Activated T-helper 9 cell treated with anti-CD3 and anti-CD28 coated beads, Interleukin-2, amount 50 U/mL, for 16 hours (primary cell): ENCODE data around the gene EPHA4.

ENCODE experiments used
- DNase-seq: peaks from one replicate; pipeline ENCODE4 v3.0.0-alpha.2; 2020; ENCODE audit warnings: low read depth

The EPHA4 gene

GRCh38 chr2:221473451-221473850, 98.7 kb downstream of the EPHA4 start:
- no peak for DNase-seq

- DNase-seq, result no peak
These were observed 103.8 kb downstream of the EPHA4 start for GRCh38 chr2:221468317-221468716.

GRCh38 chr2:221467610-221468009, 104.5 kb downstream of the EPHA4 start:
- DNase-seq, result no peak

GRCh38 chr2:221466744-221467143, 105.4 kb downstream of the EPHA4 start:
- no peak for DNase-seq

GRCh38 chr2:221465776-221466175, 106.3 kb downstream of the EPHA4 start:
- DNase-seq, result no peak

- DNase-seq, result no peak
These were observed 107.1 kb downstream of the EPHA4 start for GRCh38 chr2:221464971-221465370.

- no peak for DNase-seq
These were observed 108.7 kb downstream of the EPHA4 start for GRCh38 chr2:221463241-221463896.

GRCh38 chr2:221461901-221462300, 110.2 kb downstream of the EPHA4 start:
- no peak for DNase-seq

- DNase-seq, result no peak
These were observed 112.0 kb downstream of the EPHA4 start for GRCh38 chr2:221460136-221460535.

GRCh38 chr2:221458578-221458977, 113.5 kb downstream of the EPHA4 start:
- no peak for DNase-seq

- no peak for DNase-seq
These were observed 116.9 kb downstream of the EPHA4 start for GRCh38 chr2:221455214-221455613.

- no peak for DNase-seq
These were observed 117.5 kb downstream of the EPHA4 start for GRCh38 chr2:221454459-221455105.

GRCh38 chr2:221451862-221452788, 120.0 kb downstream of the EPHA4 start:
- no peak for DNase-seq

- DNase-seq, result no peak
These were observed 121.8 kb downstream of the EPHA4 start for GRCh38 chr2:221450280-221450679.

- DNase-seq, result no peak
These were observed 122.7 kb downstream of the EPHA4 start for GRCh38 chr2:221449406-221449805.

GRCh38 chr2:221448844-221449390, 123.2 kb downstream of the EPHA4 start:
- no peak for DNase-seq

- DNase-seq, result no peak
These were observed 123.9 kb downstream of the EPHA4 start for GRCh38 chr2:221448057-221448843.

GRCh38 chr2:221447310-221447709, 124.8 kb downstream of the EPHA4 start:
- DNase-seq, result no peak

GRCh38 chr2:221446140-221446539, 126.0 kb downstream of the EPHA4 start:
- no peak for DNase-seq

- DNase-seq, result no peak
These were observed 128.0 kb downstream of the EPHA4 start for GRCh38 chr2:221444106-221444505.

GRCh38 chr2:221443645-221444044, 128.5 kb downstream of the EPHA4 start:
- DNase-seq, result no peak

GRCh38 chr2:221442128-221442527, 130.0 kb downstream of the EPHA4 start:
- DNase-seq, result no peak
